B cell (primary cell): Measurements from ENCODE around the gene SCARB1. TPM values are rescaled to one million over a fixed set of nuclear protein-coding genes. Genes with fewer than 3 reads are reported as not detected.

Source experiments
- ATAC-seq: fragments of 200-7000 bp; cut with Tn5 transposase; one replicate; pipeline ENCODE4 v1.10.0; 2021; ENCODE audit warnings: low read depth, mild to moderate bottlenecking, moderate number of reproducible peaks, moderate library complexity
- CTCF ChIA-PET: fragments of 350-600 bp; sonication (Branson Sonifier 250); formaldehyde crosslinking; loops from one replicate; lab custom pipeline; 2021; ENCODE audit warnings: antibody characterized with exemption, inconsistent platforms; lab: Charles Lee
- POLR2A ChIA-PET: fragments of 350-600 bp; sonication (Branson Sonifier 250); formaldehyde crosslinking; loops from one replicate; lab custom pipeline; 2021; ENCODE audit warnings: antibody characterized with exemption; lab: Charles Lee
- DNase-seq: peaks from one replicate; pipeline ENCODE4 v3.0.0; 2013
- H2AFZ ChIP-seq: 2 replicates; pipeline ENCODE4 v1.6.1; 2012; ENCODE audit warnings: mild to moderate bottlenecking, low read depth, low read length; ENCODE audit not compliant: insufficient read depth, poor library complexity, severe bottlenecking
- H3K27ac ChIP-seq, 2 donors: 1 replicate in 1 of 2; 2 replicates in 1 of 2; pipeline ENCODE4 v1.5.1; 2012 to 2013; ENCODE audit warnings: low read length in 2 of 2, mild to moderate bottlenecking in 2 of 2, moderate library complexity in 1 of 2
- H3K27me3 ChIP-seq, 4 experiments: fragments of 200-600 bp in 1 of 4; sonication (generic) in 1 of 4; replicated peaks in 1 of 4; 1 replicate in 2 of 4; 2 replicates in 2 of 4; pipeline versions ENCODE4 v1.6.1 to v1.7.0; 2013 to 2016; ENCODE audit warnings: low read length in 3 of 4, mild to moderate bottlenecking in 2 of 4, mixed read lengths in 1 of 4, moderate library complexity in 1 of 4; ENCODE audit not compliant: insufficient read depth in 4 of 4, control insufficient read depth in 3 of 4; ENCODE audit errors: control extremely low read depth in 1 of 4
- H3K36me3 ChIP-seq, 2 experiments: replicated peaks in 1 of 2; 1 replicate in 1 of 2; 2 replicates in 1 of 2; pipeline versions ENCODE4 v1.6.1 to v1.7.1; 2013; ENCODE audit warnings: low read length in 1 of 2; ENCODE audit not compliant: insufficient read depth in 2 of 2, control insufficient read depth in 1 of 2; ENCODE audit errors: control extremely low read depth in 1 of 2, extremely low read depth in 1 of 2
- H3K4me1 ChIP-seq, 2 donors: fragments of 200-600 bp in 1 of 2; sonication (generic) in 1 of 2; 1 replicate in 1 of 2; 2 replicates in 1 of 2; pipeline versions ENCODE4 v1.5.1 to v1.6.1; 2013 to 2017; ENCODE audit warnings: low read length in 2 of 2; ENCODE audit not compliant: control insufficient read depth in 2 of 2, insufficient read depth in 2 of 2
- H3K4me2 ChIP-seq: replicated peaks from 2 replicates; pipeline ENCODE3; 2012; ENCODE audit warnings: mild to moderate bottlenecking, low read depth, low read length; ENCODE audit not compliant: poor library complexity, severe bottlenecking
- H3K4me3 ChIP-seq, 5 experiments: fragments of 200-600 bp in 1 of 5; sonication (generic) in 1 of 5; 1 replicate in 3 of 5; 2 replicates in 2 of 5; pipeline versions ENCODE4 v1.5.1 to v1.7.0; 2011 to 2016; ENCODE audit warnings: low read length in 4 of 5, mild to moderate bottlenecking in 4 of 5, low read depth in 2 of 5, control low read depth in 1 of 5, moderate library complexity in 1 of 5; ENCODE audit not compliant: insufficient read depth in 1 of 5; ENCODE audit errors: control extremely low read depth in 1 of 5, extremely low read depth in 1 of 5
- H3K79me2 ChIP-seq: fragments of 200-600 bp; sonication (generic); one replicate; pipeline ENCODE4 v1.6.0; 2016; ENCODE audit warnings: low read length; ENCODE audit not compliant: control insufficient read depth, insufficient read depth
- H3K9ac ChIP-seq: fragments of 200-600 bp; sonication (generic); 2 replicates; pipeline ENCODE4 v1.6.1; 2017; ENCODE audit warnings: mild to moderate bottlenecking, low read length, moderate library complexity
- H3K9me3 ChIP-seq, 3 donors: one replicate each; pipeline versions ENCODE4 v1.6.1 to v1.7.1; 2013; ENCODE audit warnings: low read length in 2 of 3; ENCODE audit not compliant: control insufficient read depth in 2 of 3, insufficient read depth in 1 of 3; ENCODE audit errors: control extremely low read depth in 1 of 3
- H4K20me1 ChIP-seq: 2 replicates; pipeline ENCODE4 v1.6.0; 2012; ENCODE audit warnings: mild to moderate bottlenecking, low read length; ENCODE audit not compliant: insufficient read depth, control insufficient read depth, poor library complexity, severe bottlenecking
- H3K27ac Mint-ChIP-seq: one replicate; pipeline ENCODE4 v1.8.0; 2021; ENCODE audit warnings: mixed read lengths
- H3K27me3 Mint-ChIP-seq: one replicate; pipeline ENCODE4 v1.8.0; 2021; ENCODE audit warnings: mixed read lengths
- H3K4me1 Mint-ChIP-seq: one replicate; pipeline ENCODE4 v1.8.0; 2021; ENCODE audit warnings: mixed read lengths
- H3K4me3 Mint-ChIP-seq: one replicate; pipeline ENCODE4 v1.8.0; 2021; ENCODE audit warnings: mixed read lengths
- H3K9me3 Mint-ChIP-seq: one replicate; pipeline ENCODE4 v1.8.0; 2022; ENCODE audit warnings: mixed read lengths; ENCODE audit not compliant: insufficient read depth
- CTCF ChIP-seq: fragments of 200-600 bp; IDR thresholded peaks from one replicate; pipeline ENCODE4 v1.8.0; 2022; ENCODE audit warnings: antibody characterized with exemption, mild to moderate bottlenecking
- EZH2 ChIP-seq: IDR thresholded peaks from 2 replicates; pipeline ENCODE4 v1.6.1; 2012; ENCODE audit warnings: borderline replicate concordance, low read depth, mild to moderate bottlenecking, moderate library complexity, low read length; ENCODE audit not compliant: insufficient read depth, poor library complexity, severe bottlenecking
- WGBS: methylation state at CpG from one replicate; pipeline ENCODE4 v1.1.5; 2013; ENCODE audit warnings: missing lambda C conversion rate; ENCODE audit not compliant: insufficient coverage; 5-methylcytosine and 5-hydroxymethylcytosine counted together
- intact Hi-C: fragments of 100-400 bp; cut with micrococcal nuclease; formaldehyde crosslinking; loops from one replicate; pipeline ENCODE4 v1.10.0; 2022
- polyA plus RNA-seq: library from polyadenylated mRNA; depleted of rRNA; stranded (reverse); fragments of >200 nt; gene quantifications from 2 replicates; pipeline ENCODE4 v1.2.3, GENCODE V29; 2012
- total RNA-seq, 2 donors: library from RNA; stranded (reverse); fragments of 120-200 nt in 1 of 2; gene quantifications; 1 replicate in 1 of 2; 2 replicates in 1 of 2; pipeline versions ENCODE4 v1.2.3 to v1.2.4, GENCODE V29; 2013 to 2022

The SCARB1 gene
- total and polyA plus RNA-seq, 2 donors (not counting 1 experiment from before 2014, with no cell fraction given), result 26.8 to 30.7 TPM

- DNase-seq, result no peak
- WGBS, result 85% methylated on average over 3 of the region's 8 CpGs
These were observed 46.3 kb upstream of the SCARB1 start for GRCh38 chr12:124909831-124910560.

More at GRCh38 chr12:124909831-124910560, 46.3 kb upstream of the SCARB1 start:
- Histone ChIP-seq H3K79me2 (peaks cover 31% of the 10 kb centered on the region), H3K9ac (no peak overlapping the region), H3K36me3 (peaks cover 4 to 24% of the 10 kb centered on the region in 2 experiments), H3K27ac (no peak overlapping the region), H3K4me2 (no peak overlapping the region), H3K9me3 (no peaks in the 10 kb centered on the region), H3K4me1 (peaks cover 19 to 27% of the 10 kb centered on the region in 2 donors), H2AFZ (no peak overlapping the region), H4K20me1 (peaks cover 41% of the 10 kb centered on the region), H3K27me3 (no peaks in the 10 kb centered on the region), H3K4me3 (no peak overlapping the region)
- H3K27me3 Mint-ChIP-seq, result no peaks in the 10 kb centered on the region
- intact Hi-C loops, result loop anchor here (5.0 to 10.0 kb wide), 2 partner anchors 138 to 455 kb away; no protein-coding TSS in a partner anchor
- TF ChIP-seq CTCF, result no peak
- TF ChIP-seq EZH2, result no peak
- H3K4me1 Mint-ChIP-seq, result peaks cover 52% of the 10 kb centered on the region
- no peak overlapping the region for H3K27ac Mint-ChIP-seq
- H3K4me3 Mint-ChIP-seq, result peak overlapping the region; percentile 7
- ChIA-PET POLR2A (interaction anchor here (0.5 to 2.2 kb wide), 3 partner anchors 8 to 29 kb away, joined by 3 to 7 read pairs (median 3); no protein-coding TSS in a partner anchor), CTCF (interaction anchor here (1.0 to 13.4 kb wide), 6 partner anchors 9 to 873 kb away, joined by 3 to 384 read pairs (median 4); no protein-coding TSS in a partner anchor)
- H3K9me3 Mint-ChIP-seq, result no peaks in the 10 kb centered on the region
- no peak for ATAC-seq
